Coronary artery (tissue), 2 donors: ENCODE results near the gene ACYP2.
"Not testable (repeated sequence)": the region's sequence is repeated elsewhere in the genome, so short reads cannot be mapped to it uniquely, and the experiment has no call there.

ENCODE experiments used
- DNase-seq: peaks from one replicate; pipeline ENCODE4 v3.0.0-alpha.2; 2017; ENCODE audit warnings: low spot score
- H3K27ac ChIP-seq, 2 donors: fragments of 200-600 bp; sonication (generic); one replicate each; pipeline ENCODE4 v1.5.1; 2016 to 2019
- H3K4me3 ChIP-seq: fragments of 200-600 bp; sonication (generic); 2 replicates; pipeline ENCODE4 v1.5.1; 2016; ENCODE audit warnings: mild to moderate bottlenecking, moderate library complexity
- TF ChIP-seq, protein P1 (sequence below): fragments of 200-600 bp; sonication (generic); IDR thresholded peaks from one replicate; pipeline ENCODE4 v1.5.1; 2019; ENCODE audit warnings: antibody characterized with exemption

Gene ACYP2

DNA sequence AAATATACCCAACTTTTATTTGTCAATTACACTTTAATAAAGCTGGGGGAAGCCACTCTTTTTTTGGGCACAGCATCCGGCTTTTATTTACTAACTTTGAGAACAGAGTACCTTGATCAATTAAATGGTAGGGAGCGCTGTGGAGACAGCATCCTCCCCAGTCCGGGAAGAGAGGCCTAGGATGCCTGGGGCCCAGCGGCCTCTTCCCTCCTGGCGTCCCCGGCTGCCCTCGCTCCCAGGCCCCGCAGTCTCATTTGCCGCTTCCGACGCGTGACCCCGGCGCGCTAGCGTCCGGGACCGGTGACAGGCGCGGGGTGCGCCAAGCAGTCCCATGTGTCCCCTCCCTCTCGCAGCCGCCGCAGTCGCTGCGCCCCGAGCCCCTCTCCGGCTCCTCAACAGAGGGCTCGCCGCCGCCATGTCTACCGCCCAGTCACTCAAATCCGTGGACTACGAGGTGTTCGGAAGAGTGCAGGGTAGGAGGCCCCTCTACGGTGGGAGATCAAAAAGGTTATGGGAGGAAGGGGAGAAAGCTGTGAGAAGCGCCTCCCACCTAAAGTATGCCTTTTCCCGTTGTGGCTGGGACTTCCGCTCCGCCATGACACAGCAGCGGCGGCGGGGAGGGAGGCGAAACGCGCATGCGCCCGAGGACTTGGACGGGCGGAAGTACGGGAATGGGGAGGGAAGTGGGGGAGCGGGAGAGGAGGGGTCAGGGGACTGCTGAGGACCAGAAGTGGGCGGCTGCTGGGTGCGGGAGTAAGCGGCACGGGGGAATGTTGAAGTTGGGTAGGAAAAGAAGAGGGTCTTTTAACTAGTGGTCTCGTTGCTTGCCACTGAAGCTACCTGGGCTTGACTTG, at the start of gene ACYP2:
Gene ACYP2 (plus strand): TSS at position 332 of the 854 bp plus-strand sequence.
- TF ChIP-seq, protein P1, sequence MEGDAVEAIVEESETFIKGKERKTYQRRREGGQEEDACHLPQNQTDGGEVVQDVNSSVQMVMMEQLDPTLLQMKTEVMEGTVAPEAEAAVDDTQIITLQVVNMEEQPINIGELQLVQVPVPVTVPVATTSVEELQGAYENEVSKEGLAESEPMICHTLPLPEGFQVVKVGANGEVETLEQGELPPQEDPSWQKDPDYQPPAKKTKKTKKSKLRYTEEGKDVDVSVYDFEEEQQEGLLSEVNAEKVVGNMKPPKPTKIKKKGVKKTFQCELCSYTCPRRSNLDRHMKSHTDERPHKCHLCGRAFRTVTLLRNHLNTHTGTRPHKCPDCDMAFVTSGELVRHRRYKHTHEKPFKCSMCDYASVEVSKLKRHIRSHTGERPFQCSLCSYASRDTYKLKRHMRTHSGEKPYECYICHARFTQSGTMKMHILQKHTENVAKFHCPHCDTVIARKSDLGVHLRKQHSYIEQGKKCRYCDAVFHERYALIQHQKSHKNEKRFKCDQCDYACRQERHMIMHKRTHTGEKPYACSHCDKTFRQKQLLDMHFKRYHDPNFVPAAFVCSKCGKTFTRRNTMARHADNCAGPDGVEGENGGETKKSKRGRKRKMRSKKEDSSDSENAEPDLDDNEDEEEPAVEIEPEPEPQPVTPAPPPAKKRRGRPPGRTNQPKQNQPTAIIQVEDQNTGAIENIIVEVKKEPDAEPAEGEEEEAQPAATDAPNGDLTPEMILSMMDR, result no peak
- H3K4me3 ChIP-seq, result peak within 1 kb of the TSS; percentile 86
- peak within 1 kb of the TSS; percentile 96 to 99 for H3K27ac ChIP-seq
- DNase-seq, result peak; percentile 97

DNA sequence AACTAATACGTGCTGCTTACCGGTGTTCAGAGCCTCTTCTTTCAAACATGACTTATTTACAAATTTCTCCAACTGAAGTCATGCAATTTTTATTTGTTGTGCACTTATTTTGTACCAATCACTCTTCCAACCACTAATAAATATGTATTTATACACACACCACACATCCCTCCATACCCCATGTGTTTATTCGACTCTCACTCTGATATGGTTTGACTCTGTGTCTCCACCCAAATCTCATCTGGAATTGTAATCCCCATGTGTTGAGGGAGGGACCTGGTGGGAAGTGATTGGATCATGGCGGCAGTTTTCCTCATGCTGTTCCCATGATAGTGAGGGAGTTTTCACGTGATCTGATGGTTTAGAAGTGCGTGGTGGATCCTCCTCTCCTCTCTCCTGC, 49.5 kb upstream of the ACYP2 start:
- no peak for DNase-seq
- TF ChIP-seq, protein P1, result no peak
- H3K4me3 ChIP-seq, result no peak overlapping the region
- no peak overlapping the region for H3K27ac ChIP-seq

DNA sequence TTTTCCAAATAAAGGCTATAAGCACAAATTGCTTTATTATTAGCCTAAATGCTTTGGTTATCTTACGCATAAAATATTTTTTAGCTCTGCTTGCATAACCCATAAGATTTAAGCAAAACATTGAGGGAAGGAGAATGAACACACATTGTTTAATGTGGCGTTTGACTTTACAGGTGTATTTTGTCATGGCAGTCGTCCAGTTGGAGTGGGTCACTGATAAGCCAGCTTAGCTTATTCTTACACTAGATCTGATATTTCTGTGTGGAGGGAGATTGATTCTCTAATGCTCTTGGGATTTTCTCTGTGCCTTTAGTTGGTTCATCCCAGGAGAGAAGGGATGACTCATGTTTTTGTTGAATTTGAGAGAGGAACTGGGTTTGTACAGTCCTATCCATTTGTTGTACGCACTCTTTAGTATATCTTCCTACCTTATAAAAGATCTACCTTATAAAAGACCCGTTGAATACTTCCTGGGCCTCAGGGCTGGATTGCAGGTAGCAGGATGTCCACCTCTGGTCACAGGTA, 47.5 kb upstream of the ACYP2 start:
- Histone ChIP-seq H3K4me3 (no peak overlapping the region), H3K27ac (no peak overlapping the region)
- no peak for DNase-seq
- TF ChIP-seq, protein P1, result no peak

DNA sequence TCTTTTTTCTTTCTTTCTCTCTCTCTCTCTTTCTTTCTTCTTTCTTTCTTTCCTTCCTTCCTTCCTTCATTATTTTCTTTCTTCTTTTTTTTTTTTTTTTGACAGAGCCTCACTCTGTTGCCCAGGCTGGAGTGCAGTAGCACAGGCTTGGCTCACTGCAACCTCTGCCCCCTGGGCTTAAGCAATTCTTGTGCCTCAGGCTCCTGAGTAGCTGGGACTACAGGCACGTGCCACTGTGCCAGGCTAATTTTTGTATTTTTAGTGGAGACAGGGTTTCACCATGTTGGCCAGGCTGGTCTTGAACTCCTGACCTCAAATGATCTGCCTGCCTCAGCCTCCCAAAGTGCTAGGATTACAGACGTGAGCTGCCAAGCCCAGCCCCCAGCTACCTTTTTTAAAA, 42.9 kb upstream of the ACYP2 start:
- H3K4me3 ChIP-seq, DNase-seq, H3K27ac ChIP-seq: not testable (repeated sequence)

DNA sequence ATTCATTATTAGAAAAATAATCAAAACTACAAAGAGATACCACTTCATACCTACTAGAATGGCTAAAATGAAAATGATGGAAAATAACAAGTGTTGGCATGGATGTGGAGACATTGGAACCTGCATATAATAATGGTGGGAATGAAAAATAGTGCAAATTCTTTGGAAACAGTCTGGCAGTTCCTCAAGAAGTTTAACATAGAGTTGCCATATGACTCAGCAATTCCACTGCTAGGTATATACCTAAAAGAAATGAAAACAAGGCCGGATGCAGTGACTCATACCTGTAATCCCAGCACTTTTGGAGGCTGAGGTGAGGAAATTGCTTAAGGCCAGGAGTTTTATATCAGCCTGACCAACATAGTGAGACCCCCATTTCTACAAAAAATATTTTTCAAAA, 41.6 kb upstream of the ACYP2 start:
- TF ChIP-seq, protein P1, result no peak
- no peak for DNase-seq
- H3K27ac ChIP-seq, result no peak overlapping the region
- H3K4me3 ChIP-seq, result no peak overlapping the region

DNA sequence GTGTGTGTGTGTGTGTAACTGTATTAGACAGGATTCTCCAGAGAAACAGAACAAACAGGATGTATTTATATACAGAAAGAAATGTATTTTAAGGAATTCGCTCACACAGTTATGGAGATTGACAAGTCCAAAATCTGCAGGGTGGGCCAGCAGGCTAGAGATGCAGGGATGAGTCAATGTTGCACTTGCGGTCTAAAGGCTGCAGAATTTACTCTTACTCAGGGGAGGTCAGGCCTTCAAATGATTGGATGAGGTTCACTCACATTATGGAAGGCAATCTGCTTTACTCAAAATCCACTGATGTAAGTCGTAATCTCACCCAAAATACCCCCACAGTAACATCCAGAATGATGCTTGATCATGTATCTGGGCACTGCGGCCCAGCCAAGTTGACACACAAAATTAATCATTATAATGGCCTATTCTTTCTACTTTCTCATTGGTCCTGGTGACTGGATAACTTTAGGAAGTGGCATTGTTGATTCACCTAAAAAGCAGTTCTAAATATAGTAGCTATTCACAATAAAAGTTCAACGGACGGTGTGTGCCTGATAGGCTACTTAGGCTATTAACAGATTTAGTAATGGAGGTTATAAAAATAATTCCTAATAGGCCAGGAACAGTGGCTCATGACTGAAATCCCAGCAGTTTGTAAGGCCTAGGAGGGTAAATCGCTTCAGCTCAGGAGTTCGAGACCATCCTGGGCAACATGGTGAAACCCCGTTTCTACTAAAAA, 40.6 kb upstream of the ACYP2 start:
- TF ChIP-seq, protein P1, result no peak
- Histone ChIP-seq H3K27ac (no peak overlapping the region), H3K4me3 (no peak overlapping the region)
- no peak for DNase-seq

DNA sequence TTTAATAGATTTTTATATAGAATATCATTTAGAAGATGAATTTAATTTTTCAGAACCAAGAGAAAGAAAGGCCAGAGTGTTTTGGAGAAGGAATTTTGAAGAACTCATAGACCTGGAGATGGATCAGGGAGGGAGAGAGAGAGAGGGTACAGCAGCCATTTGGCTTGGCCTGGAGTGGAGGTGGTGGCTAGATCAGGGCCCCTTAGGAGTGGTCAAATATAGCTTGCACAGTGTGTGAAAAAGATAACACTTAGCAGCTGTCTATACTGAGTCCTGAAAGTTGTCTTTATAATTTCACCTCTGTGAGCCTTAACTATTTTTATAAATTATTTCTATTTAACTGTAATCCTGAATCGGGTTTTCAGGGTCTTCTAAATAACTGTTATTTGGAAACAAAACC, 38.8 kb upstream of the ACYP2 start:
- no peak overlapping the region for H3K4me3 ChIP-seq
- TF ChIP-seq, protein P1, result no peak
- H3K27ac ChIP-seq, result no peak overlapping the region
- no peak for DNase-seq
